HEK293 (cell line): Measurements from ENCODE around the gene AK3.

Experiments used
- AEBP2 ChIP-seq: fragments of 450-650 bp; formaldehyde crosslinking; IDR thresholded peaks from 2 replicates; pipeline ENCODE4 v1.5.1; 2016; ENCODE audit warnings: missing biosample characterization, missing genetic modification characterization, borderline replicate concordance
- GFI1B ChIP-seq: fragments of 450-650 bp; formaldehyde crosslinking; IDR thresholded peaks from 2 replicates; pipeline ENCODE4 v1.5.1; 2016; ENCODE audit warnings: missing biosample characterization, missing genetic modification characterization
- GLIS2 ChIP-seq: fragments of 450-650 bp; formaldehyde crosslinking; IDR thresholded peaks from 2 replicates; pipeline ENCODE4 v1.5.1; 2016; ENCODE audit warnings: missing biosample characterization, missing genetic modification characterization
- HOXC10 ChIP-seq: sonication (generic); formaldehyde crosslinking; IDR thresholded peaks from 2 replicates; pipeline ENCODE4 v1.8.1; 2023; ENCODE audit warnings: mild to moderate bottlenecking, missing genetic modification reagents
- INSM2 ChIP-seq: fragments of 450-650 bp; formaldehyde crosslinking; IDR thresholded peaks from 2 replicates; pipeline ENCODE4 v1.5.1; 2016; ENCODE audit warnings: missing biosample characterization, missing genetic modification characterization
- KLF10 ChIP-seq: fragments of 450-650 bp; IDR thresholded peaks from 2 replicates; pipeline ENCODE4 v1.5.1; 2018; ENCODE audit warnings: missing biosample characterization, mild to moderate bottlenecking, missing genetic modification characterization
- KLF7 ChIP-seq: fragments of 450-650 bp; formaldehyde crosslinking; IDR thresholded peaks from 2 replicates; pipeline ENCODE4 v1.5.1; 2016; ENCODE audit warnings: missing biosample characterization, missing genetic modification characterization, borderline replicate concordance
- REPIN1 ChIP-seq: fragments of 450-650 bp; formaldehyde crosslinking; IDR thresholded peaks from 2 replicates; pipeline ENCODE4 v1.5.1; 2017; ENCODE audit warnings: missing biosample characterization, missing genetic modification characterization, low read depth
- YY2 ChIP-seq: fragments of 450-650 bp; formaldehyde crosslinking; IDR thresholded peaks from 2 replicates; pipeline ENCODE4 v1.5.1; 2016; ENCODE audit warnings: missing biosample characterization, missing genetic modification characterization
- ZBTB17 ChIP-seq: fragments of 450-650 bp; formaldehyde crosslinking; IDR thresholded peaks from 2 replicates; pipeline ENCODE4 v1.5.1; 2016; ENCODE audit warnings: missing biosample characterization, missing genetic modification characterization
- ZBTB7A ChIP-seq: fragments of 450-650 bp; formaldehyde crosslinking; IDR thresholded peaks from 2 replicates; pipeline ENCODE4 v1.5.1; 2016; ENCODE audit warnings: low read depth, missing biosample characterization, missing genetic modification characterization
- ZNF114 ChIP-seq: fragments of 450-650 bp; formaldehyde crosslinking; IDR thresholded peaks from 2 replicates; pipeline ENCODE4 v1.5.0; 2017; ENCODE audit warnings: missing biosample characterization, missing genetic modification characterization
- ZNF133 ChIP-seq: fragments of 450-650 bp; formaldehyde crosslinking; IDR thresholded peaks from 2 replicates; pipeline ENCODE4 v1.5.1; 2016; ENCODE audit warnings: missing biosample characterization, missing genetic modification characterization
- ZNF140 ChIP-seq: fragments of 450-650 bp; formaldehyde crosslinking; IDR thresholded peaks from 2 replicates; pipeline ENCODE4 v1.5.1; 2016; ENCODE audit warnings: missing biosample characterization, missing genetic modification characterization
- ZNF155 ChIP-seq: fragments of 450-650 bp; formaldehyde crosslinking; IDR thresholded peaks from 2 replicates; pipeline ENCODE4 v1.5.1; 2016; ENCODE audit warnings: missing biosample characterization, missing genetic modification characterization
- ZNF223 ChIP-seq: fragments of 450-650 bp; formaldehyde crosslinking; IDR thresholded peaks from 2 replicates; pipeline ENCODE4 v1.5.1; 2016; ENCODE audit warnings: missing biosample characterization, missing genetic modification characterization
- ZNF266 ChIP-seq: fragments of 450-650 bp; formaldehyde crosslinking; IDR thresholded peaks from 2 replicates; pipeline ENCODE4 v1.5.1; 2016; ENCODE audit warnings: missing biosample characterization, missing genetic modification characterization, low read depth
- ZNF311 ChIP-seq: fragments of 450-650 bp; formaldehyde crosslinking; IDR thresholded peaks from 2 replicates; pipeline ENCODE4 v1.5.1; 2017; ENCODE audit warnings: missing biosample characterization, missing genetic modification characterization, borderline replicate concordance
- ZNF335 ChIP-seq: fragments of 450-650 bp; formaldehyde crosslinking; conservative IDR thresholded peaks from 2 replicates; pipeline ENCODE4 v1.5.1; 2016; ENCODE audit warnings: missing biosample characterization, missing genetic modification characterization
- ZNF423 ChIP-seq: fragments of 450-650 bp; formaldehyde crosslinking; IDR thresholded peaks from 2 replicates; pipeline ENCODE4 v1.5.1; 2016; ENCODE audit warnings: missing biosample characterization, missing genetic modification characterization
- ZNF473 ChIP-seq: fragments of 450-650 bp; formaldehyde crosslinking; IDR thresholded peaks from 2 replicates; pipeline ENCODE4 v1.5.1; 2017; ENCODE audit warnings: missing biosample characterization, missing genetic modification characterization
- ZNF501 ChIP-seq: fragments of 450-650 bp; formaldehyde crosslinking; IDR thresholded peaks from 2 replicates; pipeline ENCODE4 v1.5.1; 2016; ENCODE audit warnings: missing biosample characterization, missing genetic modification characterization
- ZNF596 ChIP-seq: fragments of 450-650 bp; IDR thresholded peaks from 2 replicates; pipeline ENCODE4 v1.5.0; 2018; ENCODE audit warnings: missing biosample characterization, mild to moderate bottlenecking, missing genetic modification characterization, moderate library complexity
- ZNF600 ChIP-seq: fragments of 450-650 bp; formaldehyde crosslinking; IDR thresholded peaks from 2 replicates; pipeline ENCODE4 v1.5.1; 2016; ENCODE audit warnings: missing biosample characterization, missing genetic modification characterization
- ZNF610 ChIP-seq: fragments of 450-650 bp; formaldehyde crosslinking; IDR thresholded peaks from 2 replicates; pipeline ENCODE4 v1.5.1; 2016; ENCODE audit warnings: missing biosample characterization, missing genetic modification characterization, borderline replicate concordance
- ZNF623 ChIP-seq: fragments of 450-650 bp; formaldehyde crosslinking; IDR thresholded peaks from 2 replicates; pipeline ENCODE4 v1.5.1; 2016; ENCODE audit warnings: missing biosample characterization, missing genetic modification characterization
- ZNF670 ChIP-seq: fragments of 450-650 bp; formaldehyde crosslinking; IDR thresholded peaks from 2 replicates; pipeline ENCODE4 v1.5.1; 2016; ENCODE audit warnings: missing biosample characterization, missing genetic modification characterization, low read depth
- ZNF830 ChIP-seq: fragments of 450-650 bp; IDR thresholded peaks from 2 replicates; pipeline ENCODE4 v1.5.0; 2018; ENCODE audit warnings: missing biosample characterization, missing genetic modification characterization, low read depth, mild to moderate bottlenecking, moderate library complexity
- ZNF843 ChIP-seq: fragments of 450-650 bp; formaldehyde crosslinking; IDR thresholded peaks from 2 replicates; pipeline ENCODE4 v1.5.1; 2016; ENCODE audit warnings: missing biosample characterization, missing genetic modification characterization
- ZSCAN23 ChIP-seq: fragments of 450-650 bp; formaldehyde crosslinking; IDR thresholded peaks from 2 replicates; pipeline ENCODE4 v1.5.1; 2016; ENCODE audit warnings: missing biosample characterization, missing genetic modification characterization
- TF ChIP-seq, protein P1 (sequence below): fragments of 450-650 bp; formaldehyde crosslinking; IDR thresholded peaks from 2 replicates; pipeline ENCODE4 v1.5.1; 2016; ENCODE audit warnings: missing biosample characterization, missing genetic modification characterization
- TF ChIP-seq, protein P2 (sequence below): fragments of 450-650 bp; formaldehyde crosslinking; IDR thresholded peaks from 2 replicates; pipeline ENCODE4 v1.5.1; 2016; ENCODE audit warnings: missing biosample characterization, missing genetic modification characterization
- TF ChIP-seq, protein P3 (sequence below): fragments of 450-650 bp; formaldehyde crosslinking; IDR thresholded peaks from 2 replicates; pipeline ENCODE4 v1.5.1; 2016; ENCODE audit warnings: missing biosample characterization, missing genetic modification characterization, borderline replicate concordance

AK3 gene

DNA sequence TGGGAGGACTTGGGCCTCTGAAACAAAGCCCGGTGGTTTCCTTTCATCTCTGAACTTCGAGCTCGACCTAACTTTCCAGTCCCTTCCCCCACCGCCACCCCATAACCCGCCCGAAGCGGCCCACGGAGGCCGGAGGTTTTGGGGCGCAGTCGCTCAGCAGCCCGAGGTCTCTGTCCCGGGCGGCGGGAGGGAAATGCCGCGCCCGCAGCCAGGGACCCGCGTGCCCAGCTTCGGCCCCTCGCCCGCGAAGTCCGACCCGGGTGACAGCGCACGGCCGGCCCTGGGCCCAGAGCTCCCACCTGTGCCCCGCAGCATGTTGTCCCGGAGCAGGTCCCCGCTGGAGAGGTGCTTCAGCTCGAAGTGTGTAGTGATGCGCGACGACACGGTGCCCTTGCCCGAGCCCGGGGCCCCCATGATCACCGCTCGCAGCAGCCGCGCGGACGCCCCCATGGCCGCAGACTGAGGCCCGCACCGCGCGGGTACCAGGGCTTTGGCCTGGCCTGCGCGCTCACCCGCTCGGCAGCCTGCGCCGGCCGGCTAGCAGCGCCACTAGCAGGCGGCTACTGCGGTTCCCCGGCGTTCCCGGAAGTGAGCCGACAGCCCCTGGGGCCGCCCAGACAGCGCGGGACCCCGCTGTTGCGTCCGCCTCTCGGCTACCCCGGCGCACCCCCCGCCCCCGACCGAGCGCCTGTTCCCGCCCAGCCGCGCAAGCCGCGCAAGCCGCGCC lies at the start of gene AK3 (continued):
- TF ChIP-seq, protein P1, sequence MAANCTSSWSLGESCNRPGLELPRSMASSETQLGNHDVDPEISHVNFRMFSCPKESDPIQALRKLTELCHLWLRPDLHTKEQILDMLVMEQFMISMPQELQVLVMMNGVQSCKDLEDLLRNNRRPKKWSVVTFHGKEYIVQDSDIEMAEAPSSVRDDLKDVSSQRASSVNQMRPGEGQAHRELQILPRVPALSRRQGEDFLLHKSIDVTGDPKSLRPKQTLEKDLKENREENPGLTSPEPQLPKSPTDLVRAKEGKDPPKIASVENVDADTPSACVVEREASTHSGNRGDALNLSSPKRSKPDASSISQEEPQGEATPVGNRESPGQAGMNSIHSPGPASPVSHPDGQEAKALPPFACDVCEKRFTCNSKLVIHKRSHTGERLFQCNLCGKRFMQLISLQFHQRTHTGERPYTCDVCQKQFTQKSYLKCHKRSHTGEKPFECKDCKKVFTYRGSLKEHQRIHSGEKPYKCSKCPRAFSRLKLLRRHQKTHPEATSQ (tag by site-specific recombination) = no peak
- no peak for TF ChIP-seq KLF7 (tag by site-specific recombination)
- no peak for TF ChIP-seq HOXC10 (CRISPR knock-in tag)
- peak; percentile 51 for TF ChIP-seq ZNF600 (tag by site-specific recombination)
- TF ChIP-seq ZNF223 (tag by site-specific recombination) = no peak
- TF ChIP-seq AEBP2 = no peak
- no peak for TF ChIP-seq ZNF266
- TF ChIP-seq ZSCAN23 = no peak
- TF ChIP-seq ZBTB17 (tag by site-specific recombination) = no peak
- 0 out of 2 replicates have a peak, but pooled peaks have one; percentile 42 for TF ChIP-seq ZNF501 (tag by site-specific recombination)
- no peak for TF ChIP-seq ZNF140 (tag by site-specific recombination)
- peak; percentile 65 for TF ChIP-seq GLIS2
- TF ChIP-seq INSM2 = no peak
- TF ChIP-seq KLF10 (tag by site-specific recombination) = peak; percentile 74
- no peak for TF ChIP-seq ZBTB7A (tag by site-specific recombination)
- TF ChIP-seq ZNF311 (tag by site-specific recombination) = no peak
- TF ChIP-seq YY2 (tag by site-specific recombination) = no peak
- no peak for TF ChIP-seq GFI1B (tag by site-specific recombination)
- TF ChIP-seq ZNF473 (tag by site-specific recombination) = no peak
- TF ChIP-seq ZNF623 (tag by site-specific recombination) = no peak
- no peak for TF ChIP-seq ZNF670 (tag by site-specific recombination)
- TF ChIP-seq ZNF155 (tag by site-specific recombination) = no peak
- TF ChIP-seq, protein P2, sequence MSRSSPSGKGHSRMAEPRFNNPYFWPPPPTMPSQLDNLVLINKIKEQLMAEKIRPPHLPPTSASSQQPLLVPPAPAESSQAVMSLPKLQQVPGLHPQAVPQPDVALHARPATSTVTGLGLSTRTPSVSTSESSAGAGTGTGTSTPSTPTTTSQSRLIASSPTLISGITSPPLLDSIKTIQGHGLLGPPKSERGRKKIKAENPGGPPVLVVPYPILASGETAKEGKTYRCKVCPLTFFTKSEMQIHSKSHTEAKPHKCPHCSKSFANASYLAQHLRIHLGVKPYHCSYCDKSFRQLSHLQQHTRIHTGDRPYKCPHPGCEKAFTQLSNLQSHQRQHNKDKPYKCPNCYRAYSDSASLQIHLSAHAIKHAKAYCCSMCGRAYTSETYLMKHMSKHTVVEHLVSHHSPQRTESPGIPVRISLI (tag by site-specific recombination) = no peak
- no peak for TF ChIP-seq REPIN1 (tag by site-specific recombination)
- no peak for TF ChIP-seq ZNF596
- no peak for TF ChIP-seq ZNF114 (tag by site-specific recombination)
- TF ChIP-seq, protein P3, sequence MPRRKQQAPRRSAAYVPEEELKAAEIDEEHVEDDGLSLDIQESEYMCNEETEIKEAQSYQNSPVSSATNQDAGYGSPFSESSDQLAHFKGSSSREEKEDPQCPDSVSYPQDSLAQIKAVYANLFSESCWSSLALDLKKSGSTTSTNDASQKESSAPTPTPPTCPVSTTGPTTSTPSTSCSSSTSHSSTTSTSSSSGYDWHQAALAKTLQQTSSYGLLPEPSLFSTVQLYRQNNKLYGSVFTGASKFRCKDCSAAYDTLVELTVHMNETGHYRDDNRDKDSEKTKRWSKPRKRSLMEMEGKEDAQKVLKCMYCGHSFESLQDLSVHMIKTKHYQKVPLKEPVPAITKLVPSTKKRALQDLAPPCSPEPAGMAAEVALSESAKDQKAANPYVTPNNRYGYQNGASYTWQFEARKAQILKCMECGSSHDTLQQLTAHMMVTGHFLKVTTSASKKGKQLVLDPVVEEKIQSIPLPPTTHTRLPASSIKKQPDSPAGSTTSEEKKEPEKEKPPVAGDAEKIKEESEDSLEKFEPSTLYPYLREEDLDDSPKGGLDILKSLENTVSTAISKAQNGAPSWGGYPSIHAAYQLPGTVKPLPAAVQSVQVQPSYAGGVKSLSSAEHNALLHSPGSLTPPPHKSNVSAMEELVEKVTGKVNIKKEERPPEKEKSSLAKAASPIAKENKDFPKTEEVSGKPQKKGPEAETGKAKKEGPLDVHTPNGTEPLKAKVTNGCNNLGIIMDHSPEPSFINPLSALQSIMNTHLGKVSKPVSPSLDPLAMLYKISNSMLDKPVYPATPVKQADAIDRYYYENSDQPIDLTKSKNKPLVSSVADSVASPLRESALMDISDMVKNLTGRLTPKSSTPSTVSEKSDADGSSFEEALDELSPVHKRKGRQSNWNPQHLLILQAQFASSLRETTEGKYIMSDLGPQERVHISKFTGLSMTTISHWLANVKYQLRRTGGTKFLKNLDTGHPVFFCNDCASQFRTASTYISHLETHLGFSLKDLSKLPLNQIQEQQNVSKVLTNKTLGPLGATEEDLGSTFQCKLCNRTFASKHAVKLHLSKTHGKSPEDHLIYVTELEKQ (tag by site-specific recombination) = no peak
- TF ChIP-seq ZNF843 = no peak
- TF ChIP-seq ZNF423 (tag by site-specific recombination) = no peak
- no peak for TF ChIP-seq ZNF830 (tag by site-specific recombination)
- peak; percentile 73 for TF ChIP-seq ZNF335 (tag by site-specific recombination)
- no peak for TF ChIP-seq ZNF133
- TF ChIP-seq ZNF610 (tag by site-specific recombination) = no peak
